ENCODE measurements around the gene PPM1H. TPM values are rescaled to one million over a fixed set of nuclear protein-coding genes. Genes with fewer than 3 reads are reported as not detected.
A peak's percentile ranks its signal among the peaks of the same experiment; 100 is the strongest.

PPM1H gene
- total and polyA plus RNA-seq, 11 donors, result 1.3 to 9.6 (median 4.9) TPM

- Histone ChIP-seq H3K9me3 (no peaks in the 10 kb centered on the region), H3K4me1 (peaks cover 0 to 17% (median 6%) of the 10 kb centered on the region in 12 donors), H3K27ac (no peak overlapping the region), H3K4me3 (no peak overlapping the region), H3K27me3 (no peaks in the 10 kb centered on the region), H3K36me3 (no peaks in the 10 kb centered on the region)
- no peak for TF ChIP-seq CTCF (IDR thresholded peaks at IDR 0.05)
- no peak for TF ChIP-seq POLR2A (IDR thresholded peaks at IDR 0.05)
- WGBS, 4 donors, result 70 to 84% (median 79%) methylated on average over 2 of the region's 2 CpGs
- intact Hi-C loops (cut with DNase I), result no loop called here
- ATAC-seq (no peak), DNase-seq (no peak)
These were observed 12.4 kb downstream of the PPM1H start for GRCh38 chr12:62922539-62922938.

GRCh38 chr12:62919838-62920237 is 15.1 kb downstream of the PPM1H start:
- peaks cover 0 to 27% (median 13%) of the 10 kb centered on the region in 12 donors for H3K4me1 ChIP-seq
- DNase-seq (peak in 1 of 5 donors; percentile 34), ATAC-seq (peak; percentile 56 to 76 (median 62))
- H3K9me3 ChIP-seq, result no peaks in the 10 kb centered on the region
- no peaks in the 10 kb centered on the region for H3K27me3 ChIP-seq
- TF ChIP-seq POLR2A (IDR thresholded peaks at IDR 0.05), result no peak
- no peak for TF ChIP-seq CTCF (IDR thresholded peaks at IDR 0.05)
- H3K4me3 ChIP-seq, result no peak overlapping the region
- intact Hi-C loops (cut with DNase I), result no loop called here
- WGBS, 4 donors, result 26 to 39% (median 35%) methylated on average over 2 of the region's 2 CpGs
- H3K27ac ChIP-seq, result no peak overlapping the region
- no peaks in the 10 kb centered on the region for H3K36me3 ChIP-seq

GRCh38 chr12:62917926-62918325 is 17.0 kb downstream of the PPM1H start:
- Histone ChIP-seq H3K9me3 (no peaks in the 10 kb centered on the region), H3K4me1 (peaks cover 0 to 37% (median 14%) of the 10 kb centered on the region in 12 donors), H3K4me3 (no peak overlapping the region), H3K36me3 (no peaks in the 10 kb centered on the region), H3K27me3 (no peaks in the 10 kb centered on the region), H3K27ac (no peak overlapping the region)
- 42 to 67% (median 59%) methylated on average over 1 of the region's 1 CpG for WGBS, 4 donors
- DNase-seq (no peak), ATAC-seq (peak in 1 of 4 donors; percentile 38)
- intact Hi-C loops (cut with DNase I), result no loop called here
- TF ChIP-seq CTCF (IDR thresholded peaks at IDR 0.05) (no peak), POLR2A (IDR thresholded peaks at IDR 0.05) (no peak)

GRCh38 chr12:62916632-62917425 is 18.1 kb downstream of the PPM1H start:
- H3K36me3 ChIP-seq, result no peaks in the 10 kb centered on the region
- H3K27ac ChIP-seq, result no peak overlapping the region
- TF ChIP-seq POLR2A (IDR thresholded peaks at IDR 0.05) (no peak), CTCF (IDR thresholded peaks at IDR 0.05) (no peak)
- 63 to 72% (median 69%) methylated on average over 7 of the region's 7 CpGs for WGBS, 4 donors
- ATAC-seq (no peak), DNase-seq (no peak)
- H3K27me3 ChIP-seq, result no peaks in the 10 kb centered on the region
- H3K9me3 ChIP-seq, result no peaks in the 10 kb centered on the region
- H3K4me1 ChIP-seq, result peaks cover 0 to 37% (median 14%) of the 10 kb centered on the region in 12 donors
- no peak overlapping the region for H3K4me3 ChIP-seq
- intact Hi-C loops (cut with DNase I), result no loop called here

Measured in heart left ventricle (tissue), 16 donors.